Activated T-cell treated with anti-CD3 and anti-CD28 coated beads, Interleukin-2, amount 50 U/mL, for 4 hours (primary cell): Measurements from ENCODE around the gene GLA. TPM values are rescaled to one million over a fixed set of nuclear protein-coding genes. Genes with fewer than 3 reads are reported as not detected.
A peak's percentile ranks its signal among the peaks of the same experiment; 100 is the strongest.

Experiments
- ATAC-seq, 2 donors: fragments of 200-7000 bp; cut with Tn5 transposase; one replicate each; pipeline ENCODE4 v1.10.0; 2021
- DNase-seq: peaks from one replicate; pipeline ENCODE4 v3.0.0-alpha.2; 2020
- H3K27me3 Mint-ChIP-seq: one replicate; pipeline ENCODE4 v1.8.0; 2021; ENCODE audit warnings: low read depth, mixed read lengths
- H3K36me3 Mint-ChIP-seq: one replicate; pipeline ENCODE4 v1.8.0; 2022; ENCODE audit warnings: mixed read lengths; ENCODE audit not compliant: insufficient read depth
- H3K4me1 Mint-ChIP-seq: one replicate; pipeline ENCODE4 v1.8.0; 2021; ENCODE audit warnings: low read depth, mixed read lengths
- H3K4me3 Mint-ChIP-seq: one replicate; pipeline ENCODE4 v1.8.0; 2021; ENCODE audit warnings: mild to moderate bottlenecking, moderate library complexity, mixed read lengths
- H3K9me3 Mint-ChIP-seq: one replicate; pipeline ENCODE4 v1.8.0; 2021; ENCODE audit warnings: mixed read lengths
- total RNA-seq, 3 donors: library from RNA; stranded (reverse); gene quantifications; one replicate each; pipeline ENCODE4 v1.2.1, GENCODE V29; 2021

GLA gene
- total RNA-seq, 3 donors from 2014 or later = 49.6 to 70.8 (median 62.4) TPM

GRCh38 chrX:101357166-101357795, 50.4 kb downstream of the GLA start:
- H3K27me3 Mint-ChIP-seq = no peaks in the 10 kb centered on the region
- DNase-seq (no peak), ATAC-seq (no peak)
- no peaks in the 10 kb centered on the region for H3K36me3 Mint-ChIP-seq
- H3K9me3 Mint-ChIP-seq = no peaks in the 10 kb centered on the region
- H3K4me1 Mint-ChIP-seq = no peaks in the 10 kb centered on the region
- H3K4me3 Mint-ChIP-seq = no peak overlapping the region

GRCh38 chrX:101349193-101349562, 58.5 kb downstream of the GLA start:
- peaks cover 7% of the 10 kb centered on the region for H3K36me3 Mint-ChIP-seq
- H3K27me3 Mint-ChIP-seq = no peaks in the 10 kb centered on the region
- ATAC-seq (peak in 1 of 2 donors; percentile 3), DNase-seq (no peak)
- H3K9me3 Mint-ChIP-seq = no peaks in the 10 kb centered on the region
- peak overlapping the region; percentile 91 for H3K4me3 Mint-ChIP-seq
- peaks cover 14% of the 10 kb centered on the region for H3K4me1 Mint-ChIP-seq

DNA sequence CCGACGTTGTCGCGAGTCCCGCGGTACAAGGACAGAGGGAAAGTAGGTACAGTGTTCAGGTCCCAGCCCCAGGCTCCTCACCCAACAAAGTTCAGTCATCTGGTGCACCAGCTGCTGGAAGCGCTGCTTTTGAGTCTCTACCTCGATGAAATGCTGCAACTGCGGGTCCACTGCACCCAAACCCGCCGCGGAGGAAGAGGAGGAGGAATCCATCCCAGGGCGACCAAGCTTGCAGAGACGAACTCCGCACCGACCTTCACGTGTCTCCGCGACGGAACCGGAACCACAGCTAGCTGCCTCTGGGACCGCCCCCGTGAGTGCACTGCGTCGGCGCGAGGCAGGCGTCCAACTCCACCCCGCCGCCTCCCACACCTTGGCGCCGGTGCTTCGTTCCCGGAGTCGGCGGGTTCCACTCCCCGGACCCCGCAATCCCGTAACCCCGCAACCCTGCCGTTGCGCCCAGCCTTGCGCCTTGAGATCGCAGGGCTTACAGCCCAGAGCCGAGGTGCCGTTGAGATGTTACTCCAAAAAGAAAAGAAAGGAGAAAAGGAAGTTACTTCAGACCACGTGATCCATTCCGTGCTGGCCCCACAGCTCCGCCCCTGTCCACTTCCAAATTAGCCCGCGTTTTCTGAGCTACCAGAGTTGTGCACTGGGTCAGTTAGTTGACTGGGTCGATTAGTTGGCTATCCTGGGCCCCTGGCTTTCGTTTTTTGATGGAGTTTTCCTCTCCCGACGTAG, 59.1 kb downstream of the GLA start, which contains the start of gene TIMM8A:
Gene TIMM8A (minus strand): TSS at position 291 of the 741 bp plus-strand sequence. CDS start 78 bp downstream, at position 213.
- peak within 1 kb of the TSS; percentile 91 for H3K4me3 Mint-ChIP-seq
- H3K27me3 Mint-ChIP-seq = no peaks in the 10 kb centered on the region
- peak; percentile 98 for ATAC-seq
- H3K4me1 Mint-ChIP-seq = peaks cover 14% of the 10 kb centered on the region
- H3K36me3 Mint-ChIP-seq = peaks cover 9% of the 10 kb centered on the region
- no peaks in the 10 kb centered on the region for H3K9me3 Mint-ChIP-seq
- DNase-seq = peak; percentile 68

DNA sequence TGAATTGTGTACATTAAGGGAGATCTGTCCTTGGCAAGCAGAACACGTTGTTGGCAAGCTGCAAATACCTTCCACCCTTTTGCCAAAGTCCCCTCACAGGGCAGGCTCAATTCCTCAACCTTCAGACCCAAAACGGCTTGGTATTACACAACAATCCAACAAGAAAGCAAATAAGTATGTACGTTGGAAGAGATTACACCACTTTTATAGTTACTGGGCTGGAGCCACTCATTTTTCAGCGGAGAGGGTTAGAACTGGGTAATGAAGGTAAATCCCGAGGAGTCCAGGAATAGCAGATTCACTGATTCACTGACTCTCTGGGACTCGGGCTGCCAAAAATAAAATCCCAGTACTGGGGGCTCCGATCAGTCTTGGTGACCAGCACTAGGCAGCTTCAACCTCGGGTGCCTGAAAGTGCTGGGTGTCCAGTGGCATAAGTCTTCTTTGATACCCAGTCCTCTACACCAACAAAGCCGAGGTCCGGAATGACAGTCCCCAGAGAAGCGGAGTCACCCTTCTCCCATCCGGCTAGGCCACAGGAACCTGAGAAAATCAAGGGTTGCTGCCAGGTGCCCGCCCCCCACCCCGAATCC, 59.8 kb downstream of the GLA start:
- no peaks in the 10 kb centered on the region for H3K27me3 Mint-ChIP-seq
- peak overlapping the region; percentile 91 for H3K4me3 Mint-ChIP-seq
- DNase-seq = no peak
- peaks cover 14% of the 10 kb centered on the region for H3K4me1 Mint-ChIP-seq
- peaks cover 9% of the 10 kb centered on the region for H3K36me3 Mint-ChIP-seq
- no peak for ATAC-seq
- no peaks in the 10 kb centered on the region for H3K9me3 Mint-ChIP-seq

Other genes starting within 250 kb of the GLA start
- under 1 TPM; 0.30 to 0.66 (median 0.42) TPM for gene DRP2, start 188.1 kb downstream of the GLA start, total RNA-seq
- under 1 TPM; 0.13 to 0.22 (median 0.15) TPM for gene TAF7L, start 116.6 kb downstream of the GLA start, total RNA-seq
- 10 to 100 TPM; 40.5 to 45.5 (median 42.3) TPM for gene TIMM8A, start 59.2 kb downstream of the GLA start, total RNA-seq
- gene BTK, start 21.7 kb downstream of the GLA start, total RNA-seq = 1 to 10 TPM in 2 of 3 donors, under 1 TPM in 1; 0.61 to 3.4 (median 2.3) TPM
- 100 to 1,000 TPM; 451 to 525 (median 514) TPM for gene RPL36A, start 16.9 kb downstream of the GLA start, total RNA-seq
- gene HNRNPH2, start 297 bp upstream of the GLA start, total RNA-seq = 10 to 100 TPM; 25.3 to 28.7 (median 26.5) TPM
- gene ARMCX4, start 77.5 kb upstream of the GLA start, total RNA-seq = 1 to 10 TPM; 2.7 to 4.6 (median 3.6) TPM
- 1 to 10 TPM; 1.2 to 4.8 (median 3.5) TPM for gene ARMCX1, start 142.6 kb upstream of the GLA start, total RNA-seq
- gene ARMCX6, start 210.1 kb upstream of the GLA start, total RNA-seq = 10 to 100 TPM; 53.1 to 60.5 (median 53.4) TPM
- 10 to 100 TPM; 31.2 to 38.4 (median 32.0) TPM for gene ARMCX3, start 215.2 kb upstream of the GLA start, total RNA-seq